Stomach smooth muscle (tissue), 2 donors: ENCODE results near the gene MT1HL1.
"Not testable (repeated sequence)": the region's sequence is repeated elsewhere in the genome, so short reads cannot be mapped to it uniquely, and the experiment has no call there.

Experiments
- H3K27ac ChIP-seq: one replicate; pipeline ENCODE4 v1.7.0; 2013; ENCODE audit warnings: mild to moderate bottlenecking, low read length, inconsistent platforms
- H3K27me3 ChIP-seq, 2 donors: one replicate each; pipeline ENCODE4 v1.7.0; 2013; ENCODE audit warnings: low read length in 2 of 2; ENCODE audit not compliant: insufficient read depth in 2 of 2, control insufficient read depth in 1 of 2
- H3K36me3 ChIP-seq, 2 donors: one replicate each; pipeline ENCODE4 v1.7.0; 2013; ENCODE audit warnings: low read length in 2 of 2; ENCODE audit not compliant: control insufficient read depth in 2 of 2, insufficient read depth in 2 of 2
- H3K4me1 ChIP-seq: one replicate; pipeline ENCODE4 v1.7.0; 2013; ENCODE audit warnings: low read length; ENCODE audit not compliant: control insufficient read depth, insufficient read depth
- H3K4me3 ChIP-seq, 2 donors: one replicate each; pipeline ENCODE4 v1.7.0; 2013; ENCODE audit warnings: low read length in 2 of 2
- H3K9ac ChIP-seq, 2 donors: one replicate each; pipeline ENCODE4 v1.7.0; 2013; ENCODE audit warnings: low read length in 2 of 2, mild to moderate bottlenecking in 1 of 2
- H3K9me3 ChIP-seq, 2 donors: one replicate each; pipeline ENCODE4 v1.7.0; 2013; ENCODE audit warnings: low read length in 2 of 2; ENCODE audit not compliant: control insufficient read depth in 2 of 2
- donor health status: healthy.
- donor health status: Pancreatic carcinoma.

MT1HL1 gene

DNA sequence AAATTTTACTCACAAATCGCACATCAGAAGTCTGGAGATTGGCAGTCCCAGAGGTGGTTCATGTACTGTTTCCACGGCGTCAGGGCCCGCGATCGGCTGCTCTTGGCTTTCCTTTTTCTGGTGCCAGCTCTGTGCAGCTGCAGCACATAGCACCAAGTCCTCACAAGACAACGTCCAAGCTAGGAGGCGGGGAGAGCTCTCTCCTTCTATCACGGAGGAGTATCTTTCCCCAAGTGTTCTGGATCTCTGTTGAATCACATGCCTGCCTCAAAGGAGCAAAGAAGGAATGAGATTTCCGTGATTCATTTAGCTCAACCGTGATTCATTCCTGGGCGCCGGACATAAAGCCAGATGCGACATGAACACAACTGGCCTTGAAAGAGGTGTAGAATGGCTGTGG, 25.5 kb downstream of the MT1HL1 start:
- no peak overlapping the region for H3K27ac ChIP-seq
- H3K4me1 ChIP-seq = no peaks in the 10 kb centered on the region
- H3K4me3 ChIP-seq = no peak overlapping the region
- no peak overlapping the region for H3K9ac ChIP-seq
- no peaks in the 10 kb centered on the region for H3K27me3 ChIP-seq
- no peaks in the 10 kb centered on the region for H3K36me3 ChIP-seq
- H3K9me3 ChIP-seq = no peaks in the 10 kb centered on the region

DNA sequence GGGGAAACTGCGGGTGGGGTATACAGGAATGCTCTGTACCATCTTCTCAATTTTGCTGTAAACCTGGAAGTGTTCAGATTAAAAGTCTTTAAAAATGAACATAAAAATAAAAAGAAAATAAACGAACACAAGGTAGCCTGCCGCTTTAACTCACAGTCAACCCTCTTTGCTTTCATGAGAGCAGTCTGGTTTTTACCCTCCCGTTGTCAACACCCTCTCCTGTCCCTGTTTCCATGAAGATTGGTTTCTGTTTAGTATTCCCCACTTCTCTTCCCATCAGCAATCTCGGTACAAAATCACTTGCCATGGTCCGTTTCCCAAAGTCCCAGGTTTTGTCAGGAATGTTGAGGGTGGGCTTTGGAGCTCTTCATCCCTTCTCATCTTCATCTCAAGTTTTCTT, 28.8 kb downstream of the MT1HL1 start:
- Histone ChIP-seq H3K36me3 (no peaks in the 10 kb centered on the region), H3K27me3 (no peaks in the 10 kb centered on the region), H3K4me1 (no peaks in the 10 kb centered on the region), H3K9ac (no peak overlapping the region), H3K27ac (no peak overlapping the region), H3K4me3 (no peak overlapping the region), H3K9me3 (no peaks in the 10 kb centered on the region)

DNA sequence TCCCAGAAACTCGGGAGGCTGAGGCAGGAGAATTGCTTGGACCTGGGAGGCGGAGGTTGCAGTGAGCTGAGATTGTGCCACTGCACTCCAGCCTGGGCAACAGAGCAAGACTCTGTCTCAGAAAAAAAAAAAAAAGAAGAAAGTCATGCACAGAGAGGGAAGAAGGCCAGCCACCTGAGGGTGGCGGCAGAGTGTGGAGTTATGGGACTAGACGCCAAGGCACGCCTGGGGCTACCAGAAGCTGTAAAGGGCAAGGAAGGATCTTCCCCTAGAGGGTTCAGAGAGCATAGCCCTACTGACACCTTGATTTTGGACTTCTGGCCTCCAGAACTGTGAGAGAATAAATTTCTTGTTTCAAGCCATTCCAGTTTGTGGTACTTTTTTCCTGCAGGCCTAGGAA, 30.2 kb downstream of the MT1HL1 start:
- H3K9ac ChIP-seq, H3K27ac ChIP-seq, H3K27me3 ChIP-seq, H3K4me1 ChIP-seq, H3K4me3 ChIP-seq, H3K36me3 ChIP-seq, H3K9me3 ChIP-seq: not testable (repeated sequence)

DNA sequence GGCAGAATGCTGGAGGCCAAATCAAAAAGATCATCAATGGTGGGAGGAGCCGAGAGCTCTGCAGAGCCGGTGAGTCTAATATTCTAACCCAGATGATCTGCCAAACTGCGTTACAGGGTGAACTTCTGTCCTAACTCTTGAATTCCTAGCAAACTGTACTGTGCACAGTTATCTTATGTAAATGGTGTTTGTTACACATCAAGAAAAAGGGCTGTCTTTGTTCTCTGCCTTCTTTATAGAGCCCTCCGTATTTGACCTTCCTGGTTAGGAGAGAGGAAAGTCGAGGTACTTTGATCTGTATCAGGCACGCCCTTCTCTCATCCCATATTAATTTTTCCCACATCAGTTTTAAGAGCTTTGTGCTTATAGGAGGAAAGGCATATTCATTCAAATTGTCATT, 37.6 kb downstream of the MT1HL1 start:
- H3K27me3 ChIP-seq = no peaks in the 10 kb centered on the region
- H3K36me3 ChIP-seq = no peaks in the 10 kb centered on the region
- H3K4me1 ChIP-seq = no peaks in the 10 kb centered on the region
- no peak overlapping the region for H3K9ac ChIP-seq
- H3K9me3 ChIP-seq = no peaks in the 10 kb centered on the region
- H3K4me3 ChIP-seq = no peak overlapping the region
- H3K27ac ChIP-seq = no peak overlapping the region

DNA sequence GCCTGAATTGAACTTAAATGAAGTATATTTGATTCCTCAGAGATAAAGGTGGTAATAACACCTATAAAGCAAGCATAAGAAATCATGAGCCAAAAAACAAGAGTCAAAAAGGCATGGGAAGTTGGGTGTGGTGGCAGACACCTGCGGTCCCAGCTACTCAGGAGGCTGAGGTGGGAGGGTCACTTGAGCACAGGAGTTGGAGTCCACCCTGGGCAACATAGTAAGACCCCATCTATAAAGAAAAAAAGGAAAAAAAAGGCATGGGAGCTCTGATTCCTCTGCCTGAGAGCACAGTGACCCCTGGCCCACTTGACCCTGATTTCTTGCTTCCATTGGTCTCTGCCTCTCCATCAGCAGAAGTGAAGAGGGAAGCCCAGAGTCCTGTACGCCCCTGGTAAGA, 40.3 kb downstream of the MT1HL1 start:
- peaks cover 3% of the 10 kb centered on the region for H3K4me1 ChIP-seq
- H3K9ac ChIP-seq = no peak overlapping the region
- no peaks in the 10 kb centered on the region for H3K9me3 ChIP-seq
- no peaks in the 10 kb centered on the region for H3K27me3 ChIP-seq
- H3K27ac ChIP-seq = no peak overlapping the region
- no peak overlapping the region for H3K4me3 ChIP-seq
- H3K36me3 ChIP-seq = no peaks in the 10 kb centered on the region

DNA sequence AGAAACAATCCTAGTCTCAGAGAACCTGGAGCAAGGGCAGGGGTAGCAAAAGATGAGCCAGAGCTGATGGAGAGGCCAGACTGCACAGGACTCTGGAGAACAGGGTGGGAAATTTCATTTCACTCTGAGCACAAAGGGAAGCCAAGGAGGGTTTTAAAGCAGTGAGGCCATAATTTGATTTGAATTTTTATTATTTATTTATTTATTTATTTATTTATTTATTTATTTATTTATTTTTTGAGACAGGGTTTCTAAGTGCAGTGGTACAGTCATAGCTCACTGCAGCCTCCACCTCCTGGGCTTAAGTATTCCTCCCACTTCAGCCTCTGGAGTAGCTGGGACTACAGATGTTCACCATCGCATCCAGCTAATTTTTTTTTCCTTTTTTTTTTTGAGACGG, 45.1 kb downstream of the MT1HL1 start:
- Histone ChIP-seq H3K4me3 (no peak overlapping the region), H3K9ac (no peak overlapping the region), H3K27ac (no peak overlapping the region), H3K4me1 (peaks cover 3% of the 10 kb centered on the region), H3K9me3 (no peaks in the 10 kb centered on the region), H3K27me3 (no peaks in the 10 kb centered on the region), H3K36me3 (no peaks in the 10 kb centered on the region)

DNA sequence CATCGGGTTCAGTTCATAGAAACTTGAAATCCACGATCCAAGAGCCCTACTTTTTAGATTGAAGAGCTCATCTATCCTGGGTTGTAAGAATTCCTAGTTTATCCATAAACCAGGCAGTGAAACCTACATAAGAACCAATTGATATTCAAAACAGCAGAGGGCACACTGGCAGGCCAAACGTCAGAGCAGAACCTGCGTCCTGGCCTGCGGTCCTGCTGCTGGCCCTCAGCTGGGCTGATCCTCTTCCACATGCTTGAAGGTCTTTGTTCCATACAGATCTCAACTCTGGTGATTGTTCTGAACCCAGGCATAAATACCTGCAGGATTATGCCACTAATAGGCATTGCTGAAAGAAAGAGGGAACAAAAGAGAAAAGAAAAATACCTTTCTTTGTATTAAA, 47.0 kb downstream of the MT1HL1 start:
- H3K4me1 ChIP-seq = peaks cover 11% of the 10 kb centered on the region
- H3K9me3 ChIP-seq = no peaks in the 10 kb centered on the region
- no peak overlapping the region for H3K9ac ChIP-seq
- no peaks in the 10 kb centered on the region for H3K36me3 ChIP-seq
- no peaks in the 10 kb centered on the region for H3K27me3 ChIP-seq
- H3K4me3 ChIP-seq = no peak overlapping the region
- no peak overlapping the region for H3K27ac ChIP-seq
